Duodenal mucosa (tissue), 2 donors: ENCODE data around the gene DUSP18.

Source experiments
- H3K27ac ChIP-seq: one replicate; pipeline ENCODE4 v1.7.0; 2013; ENCODE audit warnings: low read depth, low read length
- H3K27me3 ChIP-seq, 2 donors: one replicate each; pipeline ENCODE4 v1.7.0; 2013; ENCODE audit warnings: low read length in 2 of 2, control low read depth in 1 of 2; ENCODE audit not compliant: insufficient read depth in 2 of 2, control insufficient read depth in 1 of 2
- H3K36me3 ChIP-seq, 2 donors: one replicate each; pipeline ENCODE4 v1.7.0; 2013; ENCODE audit warnings: low read length in 2 of 2, control low read depth in 1 of 2; ENCODE audit not compliant: insufficient read depth in 2 of 2, control insufficient read depth in 1 of 2
- H3K4me1 ChIP-seq, 2 donors: one replicate each; pipeline ENCODE4 v1.7.0; 2013; ENCODE audit warnings: low read length in 2 of 2, control low read depth in 1 of 2; ENCODE audit not compliant: insufficient read depth in 2 of 2, control insufficient read depth in 1 of 2
- H3K4me3 ChIP-seq, 2 donors: one replicate each; pipeline ENCODE4 v1.7.0; 2013; ENCODE audit warnings: low read length in 2 of 2, low read depth in 1 of 2
- H3K9ac ChIP-seq, 2 donors: one replicate each; pipeline ENCODE4 v1.7.0; 2013; ENCODE audit warnings: low read length in 2 of 2, low read depth in 1 of 2
- H3K9me3 ChIP-seq, 2 donors: one replicate each; pipeline ENCODE4 v1.7.0; 2013; ENCODE audit warnings: low read length in 2 of 2, control low read depth in 1 of 2; ENCODE audit not compliant: control insufficient read depth in 1 of 2

DUSP18 gene

DNA sequence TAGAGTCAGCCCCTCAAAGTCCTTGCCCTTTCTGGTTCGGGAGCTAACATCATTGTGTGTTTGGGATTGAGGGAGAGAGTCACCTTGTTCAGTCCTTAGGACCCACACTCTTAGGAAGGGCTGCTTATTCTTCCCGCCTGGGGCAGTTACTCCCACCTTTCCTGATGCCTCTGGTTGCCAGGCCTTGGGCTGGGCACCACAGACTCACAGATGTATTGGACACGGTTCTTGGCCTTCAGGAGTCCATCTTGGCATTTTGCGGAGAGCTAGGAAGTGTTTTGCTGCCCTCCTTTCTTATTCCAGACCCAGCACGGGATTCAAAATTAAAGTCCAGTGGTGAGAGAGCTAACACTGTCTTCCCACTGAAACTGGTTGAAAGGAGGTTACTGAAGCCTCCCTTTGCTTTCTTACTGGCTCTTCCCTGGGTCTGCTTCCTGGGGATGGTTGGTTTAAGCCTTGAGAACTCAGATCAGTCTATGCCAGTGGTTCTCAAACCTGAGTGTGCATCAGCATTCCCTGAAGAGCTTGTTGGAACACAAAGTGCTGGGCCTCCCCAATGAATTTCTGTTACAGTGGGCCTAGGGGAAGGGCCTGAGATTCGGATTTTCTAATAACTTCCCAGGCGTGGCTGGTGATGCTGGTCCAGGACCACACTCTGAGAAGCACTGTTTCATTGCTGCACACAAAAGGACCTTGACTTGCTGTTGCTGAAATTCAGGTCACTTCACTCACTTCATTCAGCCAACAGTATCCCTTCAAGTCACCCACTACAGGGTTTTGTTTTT is 28.4 kb upstream of the DUSP18 start:
- peaks cover 0 to 6% of the 10 kb centered on the region in 2 donors for H3K27me3 ChIP-seq
- H3K9ac ChIP-seq, result no peak overlapping the region
- H3K36me3 ChIP-seq, result no peaks in the 10 kb centered on the region
- peaks cover 0 to 6% of the 10 kb centered on the region in 2 donors for H3K4me1 ChIP-seq
- H3K27ac ChIP-seq, result no peak overlapping the region
- no peak overlapping the region for H3K4me3 ChIP-seq
- H3K9me3 ChIP-seq, result no peaks in the 10 kb centered on the region

DNA sequence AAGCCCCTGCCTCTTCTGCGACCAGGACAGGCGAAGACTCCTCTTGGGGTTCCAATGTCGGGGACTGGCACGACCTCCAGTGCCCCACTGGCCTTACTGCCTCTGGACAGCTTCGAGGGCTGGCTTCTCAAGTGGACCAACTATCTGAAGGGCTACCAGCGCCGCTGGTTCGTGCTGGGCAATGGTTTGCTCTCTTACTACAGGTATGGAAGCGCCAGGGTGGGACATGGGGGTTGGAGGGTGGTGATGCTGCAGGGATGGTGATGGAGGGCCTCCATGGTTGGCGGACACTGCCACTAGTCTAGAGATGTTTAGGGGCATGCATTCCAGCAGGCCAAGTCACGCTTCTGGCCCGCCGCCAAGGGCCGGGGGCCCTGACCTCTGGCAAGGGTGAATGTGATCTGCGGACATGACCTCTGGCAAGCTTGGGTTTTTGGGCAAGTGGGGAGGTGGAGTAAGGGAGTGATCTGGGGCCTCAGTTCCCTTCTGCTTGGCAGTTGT is 27.7 kb upstream of the DUSP18 start:
- H3K9ac ChIP-seq, result peak overlapping the region; percentile 42 to 60
- peaks cover 0 to 6% of the 10 kb centered on the region in 2 donors for H3K27me3 ChIP-seq
- H3K4me1 ChIP-seq, result peaks cover 0 to 6% of the 10 kb centered on the region in 2 donors
- H3K27ac ChIP-seq, result no peak overlapping the region
- peak overlapping the region; percentile 62 to 74 for H3K4me3 ChIP-seq
- no peaks in the 10 kb centered on the region for H3K9me3 ChIP-seq
- H3K36me3 ChIP-seq, result no peaks in the 10 kb centered on the region

DNA sequence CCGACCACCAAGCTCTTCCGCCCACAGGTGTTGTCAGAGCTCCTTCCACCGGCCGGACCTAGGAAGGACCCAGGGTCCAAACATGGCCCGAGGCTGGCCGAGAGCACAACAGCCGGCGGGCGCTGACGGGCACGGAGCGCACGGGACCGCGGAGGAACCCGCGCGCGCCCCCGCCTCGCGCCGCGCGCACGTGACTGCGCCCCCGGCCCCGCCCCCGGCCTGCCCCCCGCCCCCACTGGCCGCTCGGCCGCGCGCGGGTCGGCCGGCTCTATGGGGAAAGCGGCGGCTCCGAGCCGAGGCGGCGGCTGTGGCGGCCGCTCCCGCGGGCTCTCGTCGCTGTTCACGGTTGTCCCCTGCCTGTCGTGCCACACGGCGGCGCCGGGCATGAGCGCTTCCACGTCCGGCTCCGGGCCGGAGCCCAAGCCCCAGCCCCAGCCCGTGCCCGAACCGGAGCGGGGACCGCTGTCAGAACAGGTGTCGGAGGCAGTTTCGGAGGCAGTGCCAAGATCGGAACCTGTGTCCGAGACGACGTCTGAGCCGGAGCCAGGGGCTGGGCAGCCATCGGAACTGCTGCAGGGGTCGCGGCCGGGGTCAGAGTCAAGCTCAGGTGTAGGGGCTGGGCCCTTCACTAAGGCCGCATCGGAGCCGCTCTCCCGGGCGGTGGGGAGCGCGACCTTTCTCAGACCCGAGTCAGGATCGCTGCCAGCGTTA is 27.1 kb upstream of the DUSP18 start, which contains the start of gene OSBP2:
TSS of gene OSBP2 (plus strand) at position 235 of the 711 bp plus-strand sequence. CDS start at position 271, 36 bp downstream.
- Histone ChIP-seq H3K9me3 (no peaks in the 10 kb centered on the region), H3K27ac (peak within 1 kb of the TSS; percentile 36)

DNA sequence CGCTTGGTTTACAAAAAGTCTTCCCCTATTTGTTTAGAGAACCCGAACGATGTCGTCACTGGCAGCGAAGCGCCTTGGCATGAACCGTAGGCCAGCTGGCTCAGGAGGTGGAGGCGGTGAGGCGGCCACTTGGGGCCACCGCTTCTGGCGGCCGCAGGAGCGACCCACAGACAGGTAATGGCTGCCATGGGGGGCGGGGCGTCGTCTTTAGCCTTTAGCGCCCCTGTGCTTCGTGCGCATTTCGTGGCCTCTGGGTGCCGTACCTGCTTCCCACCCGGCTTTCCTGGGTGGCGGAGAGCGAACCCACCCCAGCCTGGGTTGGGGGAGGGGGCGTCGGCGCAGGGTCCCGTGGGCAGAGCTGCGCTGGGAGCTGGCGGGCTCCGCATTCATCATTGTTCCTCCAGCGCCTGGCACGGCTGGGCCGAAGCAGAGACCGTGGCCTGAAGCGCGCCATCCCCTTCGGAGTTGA is 26.5 kb upstream of the DUSP18 start:
- H3K27ac ChIP-seq, result peak overlapping the region; percentile 36
- peak overlapping the region; percentile 39 to 60 for H3K9ac ChIP-seq
- H3K4me1 ChIP-seq, result peaks cover 0 to 6% of the 10 kb centered on the region in 2 donors
- no peaks in the 10 kb centered on the region for H3K36me3 ChIP-seq
- H3K27me3 ChIP-seq, result peaks cover 0 to 6% of the 10 kb centered on the region in 2 donors
- H3K4me3 ChIP-seq, result peak overlapping the region; percentile 62 to 73
- H3K9me3 ChIP-seq, result no peaks in the 10 kb centered on the region

More for the DNA sequence above, 27.1 kb upstream of the DUSP18 start, which contains the start of gene OSBP2:
- Histone ChIP-seq H3K36me3 (no peaks in the 10 kb centered on the region), H3K4me1 (peaks cover 0 to 6% of the 10 kb centered on the region in 2 donors), H3K27me3 (peaks cover 0 to 6% of the 10 kb centered on the region in 2 donors), H3K4me3 (peak within 1 kb of the TSS; percentile 62 to 74), H3K9ac (peak within 1 kb of the TSS; percentile 42 to 60)

DNA sequence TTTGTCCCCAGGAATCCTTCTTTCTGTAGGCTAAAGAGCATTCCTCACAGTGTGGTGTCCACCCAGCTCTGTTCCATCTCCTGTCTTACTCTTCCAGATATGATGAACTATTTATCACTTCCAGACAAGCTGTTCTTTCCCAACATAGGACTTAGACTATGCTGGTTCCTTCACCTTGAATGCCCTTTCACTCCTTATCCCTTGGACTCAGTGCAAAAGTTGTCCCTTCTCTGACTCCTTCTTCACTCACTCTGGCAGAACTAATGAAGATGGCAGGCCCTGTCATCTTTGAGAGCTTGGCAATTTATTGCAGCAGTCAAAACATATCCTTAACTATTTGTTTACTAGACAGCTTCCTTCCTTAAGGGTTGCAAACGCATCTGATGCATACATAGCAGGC is 23.5 kb upstream of the DUSP18 start:
- no peaks in the 10 kb centered on the region for H3K9me3 ChIP-seq
- H3K27ac ChIP-seq, result no peak overlapping the region
- peaks cover 0 to 6% of the 10 kb centered on the region in 2 donors for H3K4me1 ChIP-seq
- H3K27me3 ChIP-seq, result peaks cover 0 to 6% of the 10 kb centered on the region in 2 donors
- no peak overlapping the region for H3K9ac ChIP-seq
- H3K36me3 ChIP-seq, result no peaks in the 10 kb centered on the region
- H3K4me3 ChIP-seq, result no peak overlapping the region

DNA sequence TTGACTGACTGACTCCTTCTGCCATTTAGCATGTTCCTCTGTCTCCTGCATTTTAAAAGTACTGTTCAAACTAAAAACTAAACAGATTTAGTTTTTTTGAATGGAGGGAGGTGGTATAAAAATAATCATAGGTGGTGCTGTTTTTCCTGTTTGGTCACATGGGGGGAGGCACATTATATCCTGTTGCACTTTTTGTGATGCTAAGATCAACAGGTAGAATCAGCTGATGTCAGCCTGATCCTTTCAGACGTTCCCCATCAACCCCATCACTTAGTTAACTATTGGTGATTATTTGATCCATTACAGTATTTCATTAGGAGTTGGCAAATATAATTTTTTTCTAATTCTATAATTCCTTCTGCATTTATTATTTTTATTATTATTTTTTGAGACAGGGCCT is 21.9 kb upstream of the DUSP18 start:
- no peak overlapping the region for H3K4me3 ChIP-seq
- no peaks in the 10 kb centered on the region for H3K36me3 ChIP-seq
- H3K27ac ChIP-seq, result no peak overlapping the region
- H3K9me3 ChIP-seq, result no peaks in the 10 kb centered on the region
- H3K9ac ChIP-seq, result no peak overlapping the region
- H3K27me3 ChIP-seq, result no peaks in the 10 kb centered on the region
- H3K4me1 ChIP-seq, result peaks cover 0 to 3% of the 10 kb centered on the region in 2 donors

DNA sequence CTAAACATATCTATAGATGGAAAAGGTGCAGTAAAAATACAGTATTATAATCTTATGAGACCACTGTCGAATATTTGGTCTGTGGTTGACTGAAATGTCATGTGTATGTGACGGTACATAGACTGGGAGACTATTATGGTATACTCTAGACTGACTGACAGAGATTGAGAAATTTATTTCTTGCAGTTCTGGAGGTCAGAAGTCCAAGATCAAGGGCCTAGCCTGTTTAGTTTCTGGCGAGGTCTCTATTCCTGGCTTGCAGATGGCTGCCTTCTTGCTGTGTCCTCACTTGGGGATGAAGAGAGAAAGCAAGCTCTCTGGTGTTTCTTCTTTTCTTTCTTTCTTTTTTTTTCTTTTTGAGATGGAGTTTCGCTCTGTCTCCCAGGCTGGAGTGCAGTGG is 19.7 kb upstream of the DUSP18 start:
- peaks cover 0 to 3% of the 10 kb centered on the region in 2 donors for H3K4me1 ChIP-seq
- H3K4me3 ChIP-seq, result no peak overlapping the region
- H3K27me3 ChIP-seq, result no peaks in the 10 kb centered on the region
- H3K27ac ChIP-seq, result no peak overlapping the region
- H3K9ac ChIP-seq, result no peak overlapping the region
- no peaks in the 10 kb centered on the region for H3K36me3 ChIP-seq
- no peaks in the 10 kb centered on the region for H3K9me3 ChIP-seq

DNA sequence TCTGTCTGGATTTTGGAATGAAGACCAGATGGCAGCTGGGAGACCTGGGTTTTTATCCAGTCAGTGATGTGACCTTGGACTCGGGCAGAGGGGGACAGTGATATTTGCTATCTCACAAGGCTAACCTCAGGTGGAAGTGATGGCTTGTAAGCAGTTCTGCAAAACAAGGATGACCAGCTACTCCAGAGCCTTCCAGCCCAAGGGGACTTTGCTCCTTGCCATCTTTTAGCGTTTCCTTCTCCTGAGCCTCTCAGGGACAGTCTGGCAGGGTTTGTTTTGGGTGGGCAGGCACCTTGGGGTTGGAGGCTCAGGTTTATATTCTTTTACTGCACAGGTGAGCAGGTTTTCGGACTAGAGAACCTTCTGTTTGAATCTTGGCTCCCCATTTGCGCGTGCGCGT is 17.5 kb upstream of the DUSP18 start:
- Histone ChIP-seq H3K36me3 (no peaks in the 10 kb centered on the region), H3K9ac (no peak overlapping the region), H3K4me1 (peaks cover 0 to 3% of the 10 kb centered on the region in 2 donors), H3K27ac (no peak overlapping the region), H3K4me3 (no peak overlapping the region), H3K9me3 (no peaks in the 10 kb centered on the region), H3K27me3 (no peaks in the 10 kb centered on the region)

DNA sequence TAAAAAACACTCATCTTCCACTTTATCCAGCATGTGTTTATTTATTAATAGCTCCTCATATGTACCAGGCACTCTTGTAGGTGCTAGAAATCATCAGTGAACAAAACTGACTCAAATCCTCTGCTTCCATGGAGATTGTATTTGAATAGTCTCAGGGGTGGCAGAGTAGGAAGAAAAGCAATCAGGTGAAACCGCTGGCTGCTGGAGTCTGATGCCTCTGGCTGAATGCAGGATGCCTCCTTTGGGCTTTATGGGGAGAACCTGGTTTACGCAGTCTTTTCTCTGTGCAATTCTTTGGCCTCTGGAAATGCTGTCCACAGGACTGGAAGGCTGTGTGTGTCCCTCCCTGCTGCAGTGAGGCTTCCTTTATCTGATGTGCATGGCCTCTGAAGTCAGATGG is 14.2 kb upstream of the DUSP18 start:
- Histone ChIP-seq H3K27ac (no peak overlapping the region), H3K4me3 (no peak overlapping the region), H3K9ac (no peak overlapping the region), H3K4me1 (peaks cover 0 to 3% of the 10 kb centered on the region in 2 donors), H3K27me3 (no peaks in the 10 kb centered on the region), H3K9me3 (no peaks in the 10 kb centered on the region), H3K36me3 (no peaks in the 10 kb centered on the region)
